MG63 (cell line): ENCODE data around the gene FAM107B. TPM values are rescaled to one million over a fixed set of nuclear protein-coding genes. Genes with fewer than 3 reads are reported as not detected.
"Not testable (repeated sequence)": the region's sequence is repeated elsewhere in the genome, so short reads cannot be mapped to it uniquely, and the experiment has no call there.

Source experiments
- DNase-seq: peaks from one replicate; pipeline ENCODE4 v3.0.0-alpha.2; 2020
- H3K27me3 ChIP-seq: fragments of 250-450 bp; sonication (Bioruptor Pico); 2 replicates; pipeline ENCODE4 v1.5.1; 2020; ENCODE audit warnings: mild to moderate bottlenecking, moderate library complexity
- H3K36me3 ChIP-seq: fragments of 250-450 bp; sonication (Bioruptor Pico); 2 replicates; pipeline ENCODE4 v1.5.1; 2020; ENCODE audit warnings: mild to moderate bottlenecking, moderate library complexity
- H3K4me3 ChIP-seq: fragments of 250-450 bp; sonication (Bioruptor Pico); 2 replicates; pipeline ENCODE4 v1.5.1; 2020; ENCODE audit warnings: mild to moderate bottlenecking, moderate library complexity
- H3K9me3 ChIP-seq: fragments of 250-450 bp; sonication (Bioruptor Pico); 2 replicates; pipeline ENCODE4 v1.5.1; 2020; ENCODE audit warnings: mild to moderate bottlenecking, moderate library complexity
- total RNA-seq: library from RNA; depleted of rRNA; stranded (reverse); fragments of >200 nt; shearing (Covaris generic); gene quantifications from 2 replicates; pipeline ENCODE4 v1.2.3, GENCODE V29; 2014; ENCODE audit warnings: low replicate concordance

FAM107B gene
- total RNA-seq, 1 experiment from 2014 or later: 62.0 TPM

- Histone ChIP-seq H3K9me3 (no peaks in the 10 kb centered on the region), H3K4me3 (no peak overlapping the region), H3K27me3 (no peaks in the 10 kb centered on the region), H3K36me3 (no peaks in the 10 kb centered on the region)
- DNase-seq: no peak
These were observed 126.5 kb downstream of the FAM107B start for GRCh38 chr10:14648005-14648765.

GRCh38 chr10:14645239-14645960 is 129.3 kb downstream of the FAM107B start:
- Histone ChIP-seq H3K9me3 (no peaks in the 10 kb centered on the region), H3K4me3 (no peak overlapping the region), H3K36me3 (no peaks in the 10 kb centered on the region), H3K27me3 (no peaks in the 10 kb centered on the region; the same call in none of the 2 replicates)
- DNase-seq: no peak

- Histone ChIP-seq H3K4me3 (no peak overlapping the region), H3K27me3 (no peaks in the 10 kb centered on the region; the same call in none of the 2 replicates), H3K36me3 (no peaks in the 10 kb centered on the region), H3K9me3 (no peaks in the 10 kb centered on the region)
- no peak for DNase-seq
These were observed 135.1 kb downstream of the FAM107B start for GRCh38 chr10:14639637-14640036.

- H3K36me3 ChIP-seq: no peaks in the 10 kb centered on the region
- no peak for DNase-seq
- H3K4me3 ChIP-seq: no peak overlapping the region
- no peaks in the 10 kb centered on the region for H3K9me3 ChIP-seq
- no peaks in the 10 kb centered on the region for H3K27me3 ChIP-seq
These were observed 139.5 kb downstream of the FAM107B start for GRCh38 chr10:14635043-14635710.

- not testable (repeated sequence) for H3K4me3 ChIP-seq, H3K36me3 ChIP-seq, H3K9me3 ChIP-seq, H3K27me3 ChIP-seq
- peak; percentile 36 for DNase-seq
These were observed 140.1 kb downstream of the FAM107B start for GRCh38 chr10:14634572-14634971.

- H3K4me3 ChIP-seq: no peak overlapping the region
- H3K9me3 ChIP-seq: no peaks in the 10 kb centered on the region
- DNase-seq: no peak
These were observed 148.8 kb downstream of the FAM107B start for GRCh38 chr10:14625765-14626525.

GRCh38 chr10:14625192-14625631 is 149.5 kb downstream of the FAM107B start:
- no peaks in the 10 kb centered on the region for H3K27me3 ChIP-seq
- H3K4me3 ChIP-seq: no peak overlapping the region
- H3K9me3 ChIP-seq: no peaks in the 10 kb centered on the region
- DNase-seq: peak; percentile 22
- no peaks in the 10 kb centered on the region for H3K36me3 ChIP-seq

More at GRCh38 chr10:14625765-14626525, 148.8 kb downstream of the FAM107B start:
- H3K36me3 ChIP-seq: no peaks in the 10 kb centered on the region
- no peaks in the 10 kb centered on the region for H3K27me3 ChIP-seq

GRCh38 chr10:14624600-14624999 is 150.1 kb downstream of the FAM107B start:
- Histone ChIP-seq H3K9me3 (no peaks in the 10 kb centered on the region), H3K4me3 (no peak overlapping the region), H3K36me3 (no peaks in the 10 kb centered on the region), H3K27me3 (no peaks in the 10 kb centered on the region)
- DNase-seq: no peak

- Histone ChIP-seq H3K9me3 (no peaks in the 10 kb centered on the region), H3K27me3 (no peaks in the 10 kb centered on the region), H3K36me3 (no peaks in the 10 kb centered on the region), H3K4me3 (no peak overlapping the region)
- DNase-seq: no peak
These were observed 150.8 kb downstream of the FAM107B start for GRCh38 chr10:14623931-14624330.

GRCh38 chr10:14621037-14621436 is 153.7 kb downstream of the FAM107B start:
- DNase-seq: no peak
- no peaks in the 10 kb centered on the region for H3K36me3 ChIP-seq
- no peaks in the 10 kb centered on the region for H3K27me3 ChIP-seq
- no peak overlapping the region for H3K4me3 ChIP-seq
- H3K9me3 ChIP-seq: no peaks in the 10 kb centered on the region

GRCh38 chr10:14618674-14619073 is 156.0 kb downstream of the FAM107B start:
- no peak overlapping the region for H3K4me3 ChIP-seq
- DNase-seq: no peak
- no peaks in the 10 kb centered on the region for H3K9me3 ChIP-seq
- H3K27me3 ChIP-seq: no peaks in the 10 kb centered on the region
- no peaks in the 10 kb centered on the region for H3K36me3 ChIP-seq

- H3K9me3 ChIP-seq: no peaks in the 10 kb centered on the region
- H3K36me3 ChIP-seq: no peaks in the 10 kb centered on the region
- no peak for DNase-seq
- no peak overlapping the region for H3K4me3 ChIP-seq
- H3K27me3 ChIP-seq: no peaks in the 10 kb centered on the region
These were observed 156.8 kb downstream of the FAM107B start for GRCh38 chr10:14617852-14618251.

GRCh38 chr10:14616955-14617730 is 157.6 kb downstream of the FAM107B start:
- DNase-seq: no peak
- Histone ChIP-seq H3K27me3 (no peaks in the 10 kb centered on the region), H3K36me3 (no peaks in the 10 kb centered on the region), H3K4me3 (no peak overlapping the region), H3K9me3 (no peaks in the 10 kb centered on the region)

- no peak overlapping the region for H3K4me3 ChIP-seq
- no peak for DNase-seq
- no peaks in the 10 kb centered on the region for H3K36me3 ChIP-seq
- H3K27me3 ChIP-seq: no peaks in the 10 kb centered on the region
- no peaks in the 10 kb centered on the region for H3K9me3 ChIP-seq
These were observed 158.2 kb downstream of the FAM107B start for GRCh38 chr10:14616465-14616864.

- DNase-seq: no peak
- H3K27me3 ChIP-seq: no peaks in the 10 kb centered on the region
- no peaks in the 10 kb centered on the region for H3K9me3 ChIP-seq
- H3K36me3 ChIP-seq: no peaks in the 10 kb centered on the region
- H3K4me3 ChIP-seq: no peak overlapping the region
These were observed 161.1 kb downstream of the FAM107B start for GRCh38 chr10:14613588-14613920.
